ENCODE measurements around the gene RPRD2.

RPRD2 gene

DNA sequence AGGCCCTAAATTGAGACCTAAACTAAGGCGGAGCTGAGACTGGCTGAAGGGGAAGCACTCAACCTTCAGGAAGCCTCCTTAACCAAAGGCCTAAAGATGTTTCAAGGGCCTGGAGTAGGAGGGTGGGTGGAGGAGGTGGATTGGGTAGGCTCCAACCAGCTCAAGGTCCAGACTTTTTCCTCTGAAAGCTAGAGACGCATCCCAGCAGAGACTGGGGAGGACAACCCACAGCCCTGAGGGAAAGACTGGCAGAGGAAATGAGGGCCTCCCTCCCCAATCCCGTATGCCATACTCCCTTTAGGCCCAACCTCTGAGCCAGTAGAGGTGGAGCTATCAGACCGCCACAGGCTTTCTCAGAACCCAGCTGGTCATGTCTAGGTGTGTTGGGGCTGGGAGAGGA lies 145.0 kb downstream of the RPRD2 start:
- no peak for DNase-seq (ENCODE audit: insufficient read length)

DNA sequence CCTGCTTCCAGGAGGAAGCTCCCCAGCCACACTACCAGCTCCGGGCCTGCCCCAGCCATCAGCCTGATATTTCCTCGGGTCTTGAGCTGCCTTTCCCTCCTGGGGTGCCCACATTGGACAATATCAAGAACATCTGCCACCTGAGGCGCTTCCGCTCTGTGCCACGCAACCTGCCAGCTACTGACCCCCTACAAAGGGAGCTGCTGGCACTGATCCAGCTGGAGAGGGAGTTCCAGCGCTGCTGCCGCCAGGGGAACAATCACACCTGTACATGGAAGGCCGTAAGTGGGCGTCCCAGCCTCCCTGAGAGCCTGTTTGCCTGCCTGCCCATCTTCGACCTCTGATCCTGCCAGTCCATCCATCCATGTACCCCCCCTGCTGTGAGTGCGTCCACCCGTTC lies 147.6 kb downstream of the RPRD2 start:
- no peak for FAIRE-seq
- no peak for DNase-seq (ENCODE audit: insufficient read length)
- TF ChIP-seq TAF1 (IDR thresholded peaks at IDR 0.05; ENCODE audit: borderline replicate concordance, low read depth, low read length) (no peak), POLR2A (IDR thresholded peaks at IDR 0.05; ENCODE audit: low read depth, low read length) (no peak), POLR2AphosphoS5 (IDR thresholded peaks at IDR 0.05; ENCODE audit: low read depth, low read length) (no peak)

More for the DNA sequence above, 145.0 kb downstream of the RPRD2 start:
- no peak for TF ChIP-seq POLR2A (IDR thresholded peaks at IDR 0.05; ENCODE audit: low read depth, low read length)
- TF ChIP-seq TAF1 (IDR thresholded peaks at IDR 0.05; ENCODE audit: borderline replicate concordance, low read depth, low read length), result no peak
- TF ChIP-seq POLR2AphosphoS5 (IDR thresholded peaks at IDR 0.05; ENCODE audit: low read depth, low read length), result no peak
- FAIRE-seq, result no peak

DNA sequence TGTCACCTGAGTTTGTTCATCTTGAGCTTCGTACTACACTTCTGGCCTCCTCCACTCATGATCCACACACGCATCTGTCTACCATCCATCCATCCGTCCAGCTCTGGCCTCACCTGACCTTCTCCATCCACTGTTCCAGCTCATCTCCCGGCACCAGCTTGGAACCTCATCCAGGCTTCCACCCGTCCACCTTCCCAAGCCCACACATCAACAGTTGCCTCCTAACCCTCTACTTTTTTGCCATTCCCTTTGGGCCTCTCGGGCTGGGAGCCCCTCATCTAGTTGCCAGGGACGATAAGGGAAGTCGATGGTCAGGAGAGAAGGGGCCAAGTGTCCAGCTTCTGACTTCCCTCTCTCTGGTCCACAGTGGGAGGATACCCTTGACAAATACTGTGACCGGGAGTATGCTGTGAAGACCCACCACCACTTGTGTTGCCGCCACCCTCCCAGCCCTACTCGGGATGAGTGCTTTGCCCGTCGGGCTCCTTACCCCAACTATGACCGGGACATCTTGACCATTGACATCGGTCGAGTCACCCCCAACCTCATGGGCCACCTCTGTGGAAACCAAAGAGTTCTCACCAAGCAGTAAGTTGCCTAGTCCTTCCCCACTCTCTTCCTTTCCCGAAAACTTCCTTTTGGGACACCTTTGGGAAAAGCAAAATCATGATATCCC lies 148.2 kb downstream of the RPRD2 start:
- FAIRE-seq, result no peak
- no peak for TF ChIP-seq TAF1 (IDR thresholded peaks at IDR 0.05; ENCODE audit: borderline replicate concordance, low read depth, low read length)
- no peak for TF ChIP-seq POLR2AphosphoS5 (IDR thresholded peaks at IDR 0.05; ENCODE audit: low read depth, low read length)
- no peak for TF ChIP-seq POLR2A (IDR thresholded peaks at IDR 0.05; ENCODE audit: low read depth, low read length)

DNA sequence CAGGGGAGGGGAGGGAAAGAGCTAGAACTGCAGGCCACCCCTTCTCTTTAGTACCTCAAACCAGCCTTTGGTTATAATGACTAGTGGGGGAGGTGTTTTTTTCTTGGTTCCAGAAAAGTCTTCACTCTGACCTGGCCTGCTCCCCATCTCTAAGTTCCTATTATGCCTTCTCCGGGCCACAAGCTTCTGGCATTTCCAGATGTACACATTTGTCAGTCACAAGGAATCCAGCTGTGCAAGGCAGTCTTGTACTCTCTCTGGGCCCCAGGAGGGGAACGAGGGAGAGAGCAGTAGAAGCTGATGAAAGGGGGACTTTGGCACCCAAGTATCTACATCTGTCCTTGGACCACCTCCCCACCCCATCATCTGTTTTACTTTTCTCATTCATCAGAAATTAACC lies 148.9 kb downstream of the RPRD2 start:
- FAIRE-seq (no peak), DNase-seq (ENCODE audit: insufficient read length) (no peak)
- TF ChIP-seq POLR2A (IDR thresholded peaks at IDR 0.05; ENCODE audit: low read depth, low read length), result no peak
- no peak for TF ChIP-seq TAF1 (IDR thresholded peaks at IDR 0.05; ENCODE audit: borderline replicate concordance, low read depth, low read length)
- no peak for TF ChIP-seq POLR2AphosphoS5 (IDR thresholded peaks at IDR 0.05; ENCODE audit: low read depth, low read length)

More for the DNA sequence above, 148.2 kb downstream of the RPRD2 start:
- no peak for DNase-seq (ENCODE audit: insufficient read length)

DNA sequence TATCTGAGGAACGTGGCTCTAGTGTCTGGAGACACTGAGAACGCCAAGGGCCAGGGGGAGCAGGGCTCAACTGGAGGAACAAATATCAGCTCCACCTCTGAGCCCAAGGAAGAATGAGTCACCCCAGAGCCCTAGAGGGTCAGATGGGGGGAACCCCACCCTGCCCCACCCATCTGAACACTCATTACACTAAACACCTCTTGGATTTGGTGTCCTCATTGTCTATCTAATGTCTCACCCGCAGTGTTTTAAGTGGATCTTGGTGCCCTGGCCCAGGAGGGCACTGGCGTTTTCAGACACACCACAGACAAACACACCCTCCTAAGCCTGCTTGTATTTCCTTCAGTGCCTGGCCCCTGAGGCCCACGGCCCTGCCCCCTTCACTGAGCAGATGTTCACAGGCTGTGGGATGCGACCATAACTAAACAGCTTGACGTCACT lies 149.4 kb downstream of the RPRD2 start:
- TF ChIP-seq POLR2AphosphoS5 (IDR thresholded peaks at IDR 0.05; ENCODE audit: low read depth, low read length), result no peak
- no peak for TF ChIP-seq TAF1 (IDR thresholded peaks at IDR 0.05; ENCODE audit: borderline replicate concordance, low read depth, low read length)
- no peak for TF ChIP-seq POLR2A (IDR thresholded peaks at IDR 0.05; ENCODE audit: low read depth, low read length)
- no peak for FAIRE-seq
- no peak for DNase-seq (ENCODE audit: insufficient read length)

DNA sequence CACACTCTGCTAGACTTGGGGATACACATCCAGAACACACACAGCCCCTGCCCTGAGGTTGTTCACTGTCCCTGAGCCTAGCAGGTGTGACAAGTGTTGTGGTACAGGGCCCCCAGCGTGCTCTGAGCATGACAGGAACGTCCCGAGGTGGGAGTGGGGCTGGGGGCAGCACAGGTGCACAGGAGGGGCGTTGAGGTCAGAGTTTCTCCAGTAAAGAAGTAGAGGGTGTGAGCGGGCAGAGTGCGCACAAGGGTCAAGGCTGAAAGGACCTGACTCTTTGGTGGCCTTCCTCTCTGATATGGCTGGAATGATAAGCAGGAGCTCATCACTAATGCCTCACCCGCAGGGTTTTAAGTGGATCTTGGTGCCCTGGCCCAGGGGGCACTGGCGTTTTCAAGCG lies 150.3 kb downstream of the RPRD2 start:
- FAIRE-seq (no peak), DNase-seq (ENCODE audit: insufficient read length) (no peak)
- TF ChIP-seq POLR2A (IDR thresholded peaks at IDR 0.05; ENCODE audit: low read depth, low read length), result no peak
- no peak for TF ChIP-seq POLR2AphosphoS5 (IDR thresholded peaks at IDR 0.05; ENCODE audit: low read depth, low read length)

DNA sequence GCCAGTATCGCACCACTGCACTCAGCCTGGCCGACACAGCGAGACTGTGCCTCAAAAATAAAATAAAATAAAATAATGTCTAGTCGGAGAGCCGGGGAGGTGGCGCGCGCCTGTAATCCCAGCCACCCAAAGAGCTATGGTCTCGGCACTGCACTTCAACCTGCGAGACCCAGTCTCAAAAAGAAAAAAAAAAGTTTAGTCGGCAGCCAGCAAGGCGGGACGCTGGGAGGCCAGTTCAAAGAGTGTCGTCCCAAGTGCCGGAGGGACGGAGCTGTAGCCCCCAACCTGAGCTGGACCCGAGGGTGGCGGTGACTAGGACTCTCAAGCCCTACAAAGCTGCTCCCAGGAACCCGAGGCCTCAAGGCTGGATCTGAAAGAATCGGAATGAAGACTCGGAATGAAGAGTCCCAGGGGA lies 151.0 kb downstream of the RPRD2 start:
- FAIRE-seq (no peak), DNase-seq (ENCODE audit: insufficient read length) (no peak)
- TF ChIP-seq POLR2A (IDR thresholded peaks at IDR 0.05; ENCODE audit: low read depth, low read length), result no peak
- TF ChIP-seq TAF1 (IDR thresholded peaks at IDR 0.05; ENCODE audit: borderline replicate concordance, low read depth, low read length), result no peak
- no peak for TF ChIP-seq POLR2AphosphoS5 (IDR thresholded peaks at IDR 0.05; ENCODE audit: low read depth, low read length)

DNA sequence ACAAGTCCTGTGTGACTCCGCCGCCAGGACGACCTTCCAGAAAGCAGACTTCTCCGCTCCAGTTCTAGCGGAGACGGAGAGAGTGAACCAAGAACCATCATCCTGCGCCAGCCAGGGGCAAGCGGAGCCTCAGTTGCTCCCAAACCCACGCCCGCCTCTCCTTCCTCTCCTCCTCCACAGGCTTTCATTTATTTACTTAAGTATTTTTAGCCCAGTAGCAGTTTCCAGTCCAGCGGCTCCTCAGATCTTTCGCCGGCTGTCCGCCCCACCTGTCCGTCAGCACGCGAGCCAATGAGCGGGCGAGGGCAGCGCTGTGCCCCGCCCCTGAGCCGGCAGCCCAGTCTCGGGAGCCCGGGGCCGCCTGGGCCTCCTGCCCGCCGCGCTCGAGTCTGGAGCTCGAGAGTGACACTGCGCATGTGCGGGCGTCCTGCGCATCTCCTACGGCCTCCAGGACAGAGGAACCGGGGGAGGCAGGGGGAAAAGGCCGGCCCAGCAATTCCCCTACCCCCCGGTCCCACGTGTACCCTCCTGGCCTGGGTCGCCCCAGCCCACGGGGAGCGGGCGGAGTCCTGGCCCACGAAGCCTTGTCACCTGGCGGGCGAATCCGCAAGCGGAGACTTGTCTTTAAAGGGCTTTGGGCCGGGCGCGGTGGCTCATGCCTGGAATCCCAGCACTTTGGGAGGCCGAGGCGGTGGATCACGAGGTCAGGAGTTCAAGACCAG lies 151.5 kb downstream of the RPRD2 start, which contains the start of gene FALEC:
TSS of gene FALEC (plus strand) at position 425 of the 722 bp plus-strand sequence.
- TF ChIP-seq POLR2AphosphoS5 (IDR thresholded peaks at IDR 0.05; ENCODE audit: low read depth, low read length) (no peak), TAF1 (IDR thresholded peaks at IDR 0.05; ENCODE audit: borderline replicate concordance, low read depth, low read length) (no peak), POLR2A (IDR thresholded peaks at IDR 0.05; ENCODE audit: low read depth, low read length) (peak; percentile 38; the same call in 1 of the 2 replicates)
- FAIRE-seq (peak; percentile 87), DNase-seq (ENCODE audit: insufficient read length) (peak; percentile 98)

DNA sequence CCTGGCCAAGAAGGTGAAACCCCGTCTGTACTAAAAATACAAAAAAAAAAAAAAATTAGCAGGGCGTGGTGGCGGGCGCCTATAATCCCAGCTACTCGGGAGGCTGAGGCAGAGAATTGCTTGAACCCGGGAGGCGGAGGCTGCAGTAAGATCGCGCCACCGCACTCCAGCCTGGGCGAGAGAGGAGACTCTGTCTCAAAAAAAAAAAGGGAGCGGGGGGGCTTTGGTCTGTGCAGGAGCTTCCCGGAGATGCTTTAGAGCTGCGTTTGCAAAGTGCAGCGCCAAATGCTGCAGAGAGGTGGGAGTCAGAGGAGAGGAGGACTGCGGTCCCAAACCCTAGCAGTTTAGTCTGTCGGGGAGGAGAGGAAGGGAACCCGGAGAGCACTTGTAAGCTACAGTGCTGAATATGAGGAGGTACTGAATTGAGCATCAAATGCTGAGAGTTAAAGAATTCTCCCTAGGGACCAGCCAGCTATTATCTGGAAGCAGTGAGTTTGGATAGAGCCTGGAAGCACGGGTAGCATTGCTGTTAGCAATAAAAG lies 152.2 kb downstream of the RPRD2 start:
- no peak for TF ChIP-seq TAF1 (IDR thresholded peaks at IDR 0.05; ENCODE audit: borderline replicate concordance, low read depth, low read length)
- TF ChIP-seq POLR2A (IDR thresholded peaks at IDR 0.05; ENCODE audit: low read depth, low read length), result no peak
- no peak for TF ChIP-seq POLR2AphosphoS5 (IDR thresholded peaks at IDR 0.05; ENCODE audit: low read depth, low read length)
- DNase-seq (ENCODE audit: insufficient read length) (no peak), FAIRE-seq (no peak)

DNA sequence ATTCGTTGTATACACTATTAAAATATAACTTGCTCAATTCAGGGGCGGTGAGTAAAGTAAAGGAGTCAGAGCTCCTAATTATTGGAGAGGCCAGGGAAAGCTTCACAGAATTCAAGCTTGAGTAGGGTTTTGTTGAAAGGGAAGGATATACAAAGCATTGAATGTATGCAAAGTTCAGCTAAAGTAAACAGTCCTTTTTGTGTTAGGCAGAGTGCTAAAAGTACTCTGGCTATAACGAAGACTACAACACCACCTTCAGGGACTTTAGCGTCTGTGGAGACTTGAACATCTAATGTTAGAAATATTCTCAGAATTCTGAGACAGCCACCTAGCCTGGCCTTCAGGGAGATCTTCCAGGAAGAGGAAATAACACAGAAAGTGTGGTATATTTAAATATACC lies 152.7 kb downstream of the RPRD2 start:
- TF ChIP-seq TAF1 (IDR thresholded peaks at IDR 0.05; ENCODE audit: borderline replicate concordance, low read depth, low read length), result no peak
- TF ChIP-seq POLR2AphosphoS5 (IDR thresholded peaks at IDR 0.05; ENCODE audit: low read depth, low read length), result no peak
- no peak for TF ChIP-seq POLR2A (IDR thresholded peaks at IDR 0.05; ENCODE audit: low read depth, low read length)
- DNase-seq (ENCODE audit: insufficient read length) (no peak), FAIRE-seq (no peak)

DNA sequence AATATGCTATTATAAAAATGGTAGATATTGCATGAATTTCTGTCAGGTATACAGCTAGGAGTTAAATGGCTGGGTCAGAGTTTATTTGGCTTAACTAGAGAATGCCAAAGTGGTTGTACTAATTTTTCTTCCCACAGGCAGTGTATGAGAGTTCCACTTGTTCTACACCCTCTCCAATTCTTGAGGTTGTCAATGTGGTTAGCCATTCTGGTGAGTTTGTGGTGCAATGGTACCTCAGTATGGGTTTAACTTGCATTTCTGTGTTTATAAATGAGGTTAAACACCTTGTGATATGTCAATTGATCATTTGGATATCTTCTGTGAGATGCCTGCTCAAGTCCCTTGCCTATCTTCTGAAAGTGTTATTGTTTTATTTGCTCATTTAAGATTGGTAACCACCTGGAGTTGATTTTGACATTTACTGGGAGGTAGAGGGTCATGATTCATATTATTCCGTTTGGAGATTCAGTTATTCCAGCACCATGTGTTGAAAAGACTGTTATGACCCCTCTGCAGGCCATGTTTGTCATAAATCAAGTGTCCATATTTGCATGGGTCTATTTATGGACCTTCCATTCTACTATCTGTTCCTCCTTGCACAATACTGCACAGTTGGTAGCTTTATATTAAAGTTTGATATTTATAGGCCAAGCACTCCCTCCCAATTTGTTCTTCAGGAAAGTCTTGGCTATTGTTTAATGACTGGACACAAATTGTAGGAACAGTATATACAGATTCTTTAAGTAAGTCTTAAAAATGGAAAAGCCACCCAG lies 157.4 kb downstream of the RPRD2 start:
- TF ChIP-seq TAF1 (IDR thresholded peaks at IDR 0.05; ENCODE audit: borderline replicate concordance, low read depth, low read length), result no peak
- TF ChIP-seq POLR2AphosphoS5 (IDR thresholded peaks at IDR 0.05; ENCODE audit: low read depth, low read length), result no peak
- FAIRE-seq, result no peak
- no peak for DNase-seq (ENCODE audit: insufficient read length)
